Mucosa of rectum (tissue), 2 donors: ENCODE data around the gene RPL19.

Source experiments
- H3K27ac ChIP-seq, 2 donors: one replicate each; pipeline ENCODE4 v1.7.0; 2013; ENCODE audit warnings: inconsistent platforms in 2 of 2, low read depth in 2 of 2, low read length in 2 of 2
- H3K27me3 ChIP-seq, 2 donors: one replicate each; pipeline ENCODE4 v1.7.0; 2013; ENCODE audit warnings: low read length in 2 of 2; ENCODE audit not compliant: control insufficient read depth in 2 of 2, insufficient read depth in 2 of 2
- H3K36me3 ChIP-seq, 2 donors: one replicate each; pipeline ENCODE4 v1.7.0; 2013; ENCODE audit warnings: low read length in 2 of 2; ENCODE audit not compliant: control insufficient read depth in 2 of 2, insufficient read depth in 2 of 2
- H3K4me1 ChIP-seq, 2 donors: one replicate each; pipeline ENCODE4 v1.7.0; 2013; ENCODE audit warnings: low read length in 2 of 2, mild to moderate bottlenecking in 1 of 2; ENCODE audit not compliant: control insufficient read depth in 2 of 2, insufficient read depth in 2 of 2
- H3K4me3 ChIP-seq, 2 donors: one replicate each; pipeline ENCODE4 v1.7.0; 2013; ENCODE audit warnings: low read length in 2 of 2
- H3K9ac ChIP-seq, 2 donors: one replicate each; pipeline ENCODE4 v1.7.0; 2013; ENCODE audit warnings: low read length in 2 of 2, low read depth in 1 of 2, mild to moderate bottlenecking in 1 of 2
- H3K9me3 ChIP-seq, 2 donors: one replicate each; pipeline ENCODE4 v1.7.0; 2013; ENCODE audit warnings: low read length in 2 of 2; ENCODE audit not compliant: control insufficient read depth in 2 of 2
- donor health status: healthy.
- donor health status: Normal muscosa, but diverticular disease.

RPL19 gene

GRCh38 chr17:39196808-39197291, 3.2 kb upstream of the RPL19 start:
- Histone ChIP-seq H3K27ac (no peak overlapping the region), H3K9me3 (no peaks in the 10 kb centered on the region), H3K4me1 (peaks cover 20 to 28% of the 10 kb centered on the region in 2 donors), H3K4me3 (peak overlapping the region; percentile 72 to 73), H3K27me3 (no peaks in the 10 kb centered on the region), H3K9ac (peak overlapping the region in 1 of 2 donors; percentile 63), H3K36me3 (peaks cover 5 to 10% of the 10 kb centered on the region in 2 donors)

- H3K4me1 ChIP-seq, result peaks cover 20 to 29% of the 10 kb centered on the region in 2 donors
- peak within 1 kb of the TSS in 1 of 2 donors; percentile 63 for H3K9ac ChIP-seq
- no peaks in the 10 kb centered on the region for H3K27me3 ChIP-seq
- H3K4me3 ChIP-seq, result peak within 1 kb of the TSS; percentile 72 to 73
- H3K27ac ChIP-seq, result peak within 1 kb of the TSS in 1 of 2 donors; percentile 48
- H3K36me3 ChIP-seq, result peaks cover 11 to 12% of the 10 kb centered on the region in 2 donors
- no peaks in the 10 kb centered on the region for H3K9me3 ChIP-seq
Measured at GRCh38 chr17:39197380-39198185, 2.5 kb upstream of the RPL19 start, which contains the start of gene CACNB1. Gene CACNB1, minus strand, starts transcription at chr17:39197669. Its CDS starts 174 bp downstream, at chr17:39197495.

GRCh38 chr17:39198186-39198566, 1.9 kb upstream of the RPL19 start:
- Histone ChIP-seq H3K9me3 (no peaks in the 10 kb centered on the region), H3K27me3 (no peaks in the 10 kb centered on the region), H3K36me3 (peaks cover 15% of the 10 kb centered on the region in 2 donors), H3K9ac (no peak overlapping the region), H3K4me3 (peak overlapping the region in 1 of 2 donors; percentile 26), H3K4me1 (peaks cover 20 to 29% of the 10 kb centered on the region in 2 donors), H3K27ac (peak overlapping the region in 1 of 2 donors; percentile 38)

GRCh38 chr17:39199820-39200069, 338 bp upstream of the RPL19 start:
- Histone ChIP-seq H3K4me3 (peak overlapping the region; percentile 86 to 99), H3K4me1 (peaks cover 20 to 29% of the 10 kb centered on the region in 2 donors), H3K9ac (peak overlapping the region; percentile 84 to 99), H3K27me3 (no peaks in the 10 kb centered on the region), H3K27ac (peak overlapping the region; percentile 94 to 96), H3K9me3 (no peaks in the 10 kb centered on the region), H3K36me3 (peaks cover 30% of the 10 kb centered on the region in 2 donors)

GRCh38 chr17:39200957-39201510, 951 bp downstream of the RPL19 start:
- H3K4me1 ChIP-seq, result peaks cover 20 to 28% of the 10 kb centered on the region in 2 donors
- peak overlapping the region in 1 of 2 donors; percentile 94 for H3K27ac ChIP-seq
- no peaks in the 10 kb centered on the region for H3K9me3 ChIP-seq
- H3K4me3 ChIP-seq, result peak overlapping the region; percentile 86 to 99
- no peaks in the 10 kb centered on the region for H3K27me3 ChIP-seq
- H3K36me3 ChIP-seq, result peaks cover 33 to 36% of the 10 kb centered on the region in 2 donors
- H3K9ac ChIP-seq, result peak overlapping the region; percentile 84 to 99

GRCh38 chr17:39204245-39204644, 4.2 kb downstream of the RPL19 start:
- H3K27me3 ChIP-seq, result no peaks in the 10 kb centered on the region
- no peak overlapping the region for H3K27ac ChIP-seq
- peaks cover 33 to 36% of the 10 kb centered on the region in 2 donors for H3K36me3 ChIP-seq
- no peaks in the 10 kb centered on the region for H3K9me3 ChIP-seq
- no peak overlapping the region for H3K4me3 ChIP-seq
- no peak overlapping the region for H3K9ac ChIP-seq
- peaks cover 18 to 23% of the 10 kb centered on the region in 2 donors for H3K4me1 ChIP-seq

- Histone ChIP-seq H3K4me1 (peaks cover 22 to 28% of the 10 kb centered on the region in 2 donors), H3K9me3 (no peaks in the 10 kb centered on the region), H3K9ac (no peak overlapping the region), H3K4me3 (no peak overlapping the region), H3K36me3 (peaks cover 33 to 36% of the 10 kb centered on the region in 2 donors), H3K27ac (no peak overlapping the region), H3K27me3 (no peaks in the 10 kb centered on the region)
Measured at GRCh38 chr17:39205112-39205526, 5.0 kb downstream of the RPL19 start.

- no peak overlapping the region for H3K27ac ChIP-seq
Measured at GRCh38 chr17:39208136-39208535, 8.1 kb downstream of the RPL19 start.

GRCh38 chr17:39208893-39209292, 8.8 kb downstream of the RPL19 start:
- Histone ChIP-seq H3K27ac (no peak overlapping the region), H3K27me3 (peaks cover 0 to 2% of the 10 kb centered on the region in 2 donors), H3K36me3 (peaks cover 11 to 14% of the 10 kb centered on the region in 2 donors), H3K4me1 (peaks cover 11 to 15% of the 10 kb centered on the region in 2 donors), H3K9ac (peak overlapping the region; percentile 24 to 31), H3K9me3 (no peaks in the 10 kb centered on the region), H3K4me3 (no peak overlapping the region)

More at GRCh38 chr17:39208136-39208535, 8.1 kb downstream of the RPL19 start:
- no peaks in the 10 kb centered on the region for H3K9me3 ChIP-seq
- no peak overlapping the region for H3K4me3 ChIP-seq
- no peak overlapping the region for H3K9ac ChIP-seq
- H3K4me1 ChIP-seq, result peaks cover 11 to 15% of the 10 kb centered on the region in 2 donors
- peaks cover 0 to 2% of the 10 kb centered on the region in 2 donors for H3K27me3 ChIP-seq
- H3K36me3 ChIP-seq, result peaks cover 18 to 22% of the 10 kb centered on the region in 2 donors
